ENCODE measurements around the gene DCXR. TPM values are rescaled to one million over a fixed set of nuclear protein-coding genes. Genes with fewer than 3 reads are reported as not detected.

Gene DCXR
- total and polyA plus RNA-seq, 2 of the 13 experiments (the other 11 are each of a cell fraction or from before 2014, with no cell fraction given) = 287 to 311 TPM

- TF ChIP-seq ZBTB40 (IDR thresholded peaks at IDR 0.05) (no peak), ZBTB40 (CRISPR knock-in tag; IDR thresholded peaks at IDR 0.05) (peak; percentile 71; the same call in 1 of the 2 replicates), MED1 (CRISPR knock-in tag; IDR thresholded peaks at IDR 0.05) (no peak), ZBTB44 (CRISPR knock-in tag; IDR thresholded peaks at IDR 0.05) (no peak), SCMH1 (CRISPR knock-in tag; IDR thresholded peaks at IDR 0.05; ENCODE audit: borderline replicate concordance) (no peak), MYC (CRISPR knock-in tag; IDR thresholded peaks at IDR 0.05; ENCODE audit: borderline replicate concordance) (0 out of 2 replicates have a peak, but pooled peaks have one; percentile 8), ZNF570 (CRISPR knock-in tag; IDR thresholded peaks at IDR 0.05; ENCODE audit: borderline replicate concordance) (no peak), TOPORS (CRISPR knock-in tag; IDR thresholded peaks at IDR 0.05) (peak; percentile 20; the same call in 1 of the 2 replicates), JUNB (CRISPR knock-in tag; IDR thresholded peaks at IDR 0.05; ENCODE audit: borderline replicate concordance) (no peak), U2AF2 (IDR thresholded peaks at IDR 0.05; ENCODE audit: low read depth, low read length) (peak; percentile 63; the same call in 1 of the 2 replicates), ZBTB4 (CRISPR knock-in tag; IDR thresholded peaks at IDR 0.05; ENCODE audit: borderline replicate concordance) (peak; percentile 55), NBN (conservative IDR thresholded peaks at IDR 0.05) (no peak), AGO2 (optimal IDR thresholded peaks at IDR 0.05; ENCODE audit: low read depth, low read length) (peak; percentile 100), ZNF629 (CRISPR knock-in tag; conservative IDR thresholded peaks at IDR 0.05) (0 out of 2 replicates have a peak, but pooled peaks have one; percentile 7), GZF1 (CRISPR knock-in tag; IDR thresholded peaks at IDR 0.05) (no peak), ZNF343 (CRISPR knock-in tag; IDR thresholded peaks at IDR 0.05) (no peak)
Observed at GRCh38 chr17:82018989-82019689, 18.4 kb downstream of the DCXR start (continued).
